ENCODE data around the gene DHX35. TPM values are rescaled to one million over a fixed set of nuclear protein-coding genes. Genes with fewer than 3 reads are reported as not detected.

Gene DHX35
- total and polyA plus RNA-seq, 2 of the 8 experiments (the other 6 are each of a cell fraction or from before 2014, with no cell fraction given), result 21.9 to 27.7 TPM

- TF ChIP-seq EP300 (IDR thresholded peaks at IDR 0.05; ENCODE audit: borderline replicate concordance in 1 of 2, low read depth in 2 of 2, low read length in 2 of 2), result no peak
- no peak for TF ChIP-seq CREB1 (IDR thresholded peaks at IDR 0.05)
- TF ChIP-seq RNF2 (IDR thresholded peaks at IDR 0.05; ENCODE audit: borderline replicate concordance, low read depth, low read length, missing control alignments, poor library complexity, severe bottlenecking), result no peak
- no peak for TF ChIP-seq BCL11A (IDR thresholded peaks at IDR 0.05; ENCODE audit: low read depth in 2 of 2, low read length in 2 of 2)
These were observed 821 bp downstream of the DHX35 start (continued) for GRCh38 chr20:38962928-38963401.
